Neuronal stem cell (in vitro differentiated cells): Measurements from ENCODE around the gene PLS1.

Experiments
- DNase-seq: peaks from one replicate; pipeline ENCODE4 v3.0.0-alpha.2; 2013; ENCODE audit warnings: low spot score
- H2AFZ ChIP-seq: one replicate; pipeline ENCODE4 v1.6.1; 2013; ENCODE audit warnings: mild to moderate bottlenecking, low read length, inconsistent platforms
- H2AK5ac ChIP-seq: 2 replicates; pipeline ENCODE4 v1.6.1; 2013; ENCODE audit warnings: low read depth, mild to moderate bottlenecking, inconsistent platforms, low read length, moderate library complexity, mixed read lengths
- H2BK120ac ChIP-seq: 2 replicates; pipeline ENCODE4 v1.6.1; 2013; ENCODE audit warnings: low read depth, mild to moderate bottlenecking, inconsistent platforms, low read length, moderate library complexity, mixed read lengths
- H2BK12ac ChIP-seq: one replicate; pipeline ENCODE4 v1.6.1; 2013; ENCODE audit warnings: low read length, inconsistent platforms
- H2BK15ac ChIP-seq: 2 replicates; pipeline ENCODE4 v1.6.1; 2013; ENCODE audit warnings: mild to moderate bottlenecking, low read length, inconsistent platforms, mixed read lengths
- H2BK5ac ChIP-seq: one replicate; pipeline ENCODE4 v1.6.1; 2013; ENCODE audit warnings: inconsistent platforms, mild to moderate bottlenecking, low read length, moderate library complexity
- H3K14ac ChIP-seq: one replicate; pipeline ENCODE4 v1.6.1; 2013; ENCODE audit warnings: low read length, inconsistent platforms
- H3K18ac ChIP-seq: 2 replicates; pipeline ENCODE4 v1.6.1; 2013; ENCODE audit warnings: low read length, inconsistent platforms
- H3K23ac ChIP-seq: 2 replicates; pipeline ENCODE4 v1.6.1; 2013; ENCODE audit warnings: low read depth, mild to moderate bottlenecking, mixed read lengths, low read length, inconsistent platforms; ENCODE audit not compliant: poor library complexity
- H3K27ac ChIP-seq: replicated peaks from 3 replicates; pipeline ENCODE4 v1.5.1; 2013; ENCODE audit warnings: low read length, inconsistent platforms
- H3K27me3 ChIP-seq, 3 experiments: 2 replicates each; pipeline ENCODE4 v1.6.1; 2013; ENCODE audit warnings: low read length in 3 of 3, mild to moderate bottlenecking in 2 of 3, inconsistent platforms in 1 of 3, low read depth in 1 of 3, mixed read lengths in 1 of 3, moderate library complexity in 1 of 3; ENCODE audit not compliant: control insufficient read depth in 3 of 3, insufficient read depth in 3 of 3
- H3K36me3 ChIP-seq, 2 donors: replicated peaks in 1 of 2; 2 replicates each; pipeline ENCODE4 v1.6.1; 2013; ENCODE audit warnings: low read length in 2 of 2; ENCODE audit not compliant: control insufficient read depth in 2 of 2, insufficient read depth in 2 of 2
- H3K4ac ChIP-seq: 2 replicates; pipeline ENCODE4 v1.6.1; 2013; ENCODE audit warnings: inconsistent platforms, mild to moderate bottlenecking, low read length, moderate library complexity
- H3K4me1 ChIP-seq, 2 donors: 1 replicate in 1 of 2; 2 replicates in 1 of 2; pipeline ENCODE4 v1.6.1; 2013; ENCODE audit warnings: low read length in 2 of 2, low read depth in 1 of 2; ENCODE audit not compliant: control insufficient read depth in 2 of 2, insufficient read depth in 1 of 2
- H3K4me2 ChIP-seq: one replicate; pipeline ENCODE4 v1.6.1; 2013; ENCODE audit warnings: mild to moderate bottlenecking, low read length, inconsistent platforms; ENCODE audit not compliant: insufficient read depth, poor library complexity, severe bottlenecking
- H3K4me3 ChIP-seq, 2 donors: 2 replicates each; pipeline ENCODE4 v1.5.1; 2013; ENCODE audit warnings: low read length in 2 of 2, mild to moderate bottlenecking in 2 of 2, inconsistent platforms in 1 of 2, moderate library complexity in 1 of 2
- H3K79me1 ChIP-seq: one replicate; pipeline ENCODE4 v1.6.1; 2013; ENCODE audit warnings: low read depth, mild to moderate bottlenecking, inconsistent platforms, low read length, moderate library complexity
- H3K9ac ChIP-seq: one replicate; pipeline ENCODE4 v1.6.1; 2013; ENCODE audit warnings: mild to moderate bottlenecking, low read depth, low read length, inconsistent platforms; ENCODE audit not compliant: poor library complexity
- H3K9me3 ChIP-seq, 2 donors: replicated peaks in 1 of 2; 2 replicates each; pipeline versions ENCODE3 to v1.6.1; 2013; ENCODE audit warnings: low read length in 2 of 2, mild to moderate bottlenecking in 2 of 2, inconsistent platforms in 1 of 2, low read depth in 1 of 2, mixed read lengths in 1 of 2, moderate library complexity in 1 of 2; ENCODE audit not compliant: control insufficient read depth in 2 of 2, insufficient read depth in 1 of 2
- H4K8ac ChIP-seq: one replicate; pipeline ENCODE4 v1.6.1; 2013; ENCODE audit warnings: low read depth, mild to moderate bottlenecking, inconsistent platforms, low read length, moderate library complexity
- H4K91ac ChIP-seq: one replicate; pipeline ENCODE4 v1.6.1; 2013; ENCODE audit warnings: low read length, low read depth, mild to moderate bottlenecking, inconsistent platforms; ENCODE audit not compliant: poor library complexity
- WGBS, 2 donors: extraction: QIAGEN DNeasy Blood & Tissue Kit; methylation state at CpG; one replicate each; pipeline ENCODE4 v1.1.7; 2013; ENCODE audit warnings: missing lambda C conversion rate in 2 of 2, mixed read lengths in 1 of 2; ENCODE audit not compliant: insufficient read length in 2 of 2, insufficient replicate concordance in 1 of 2; ENCODE audit errors: extremely low coverage in 2 of 2; 5-methylcytosine and 5-hydroxymethylcytosine counted together

The PLS1 gene

GRCh38 chr3:142615171-142615570 is 19.0 kb downstream of the PLS1 start:
- DNase-seq = no peak
- peaks cover 0 to 2% of the 10 kb centered on the region in 2 donors for H3K9me3 ChIP-seq
- no CpG with 5 or more reads among the region's 2 CpGs for WGBS, 2 donors
- H3K36me3 ChIP-seq = no peaks in the 10 kb centered on the region
- no peak overlapping the region for H4K8ac ChIP-seq
- H2BK5ac ChIP-seq = no peak overlapping the region
- H3K4ac ChIP-seq = no peak overlapping the region
- H2AFZ ChIP-seq = no peak overlapping the region
- H3K9ac ChIP-seq = no peak overlapping the region
- H4K91ac ChIP-seq = no peak overlapping the region
- H3K79me1 ChIP-seq = no peaks in the 10 kb centered on the region
- no peak overlapping the region for H2BK120ac ChIP-seq
- H3K14ac ChIP-seq = no peak overlapping the region
- no peaks in the 10 kb centered on the region for H3K4me1 ChIP-seq
- no peak overlapping the region for H3K18ac ChIP-seq
- H3K4me2 ChIP-seq = no peak overlapping the region
- no peak overlapping the region for H2AK5ac ChIP-seq
- H3K4me3 ChIP-seq = no peak overlapping the region
- H3K23ac ChIP-seq = no peak overlapping the region
- H3K27me3 ChIP-seq = no peaks in the 10 kb centered on the region
- no peak overlapping the region for H2BK15ac ChIP-seq
- H3K27ac ChIP-seq = no peak overlapping the region
- H2BK12ac ChIP-seq = no peak overlapping the region

DNA sequence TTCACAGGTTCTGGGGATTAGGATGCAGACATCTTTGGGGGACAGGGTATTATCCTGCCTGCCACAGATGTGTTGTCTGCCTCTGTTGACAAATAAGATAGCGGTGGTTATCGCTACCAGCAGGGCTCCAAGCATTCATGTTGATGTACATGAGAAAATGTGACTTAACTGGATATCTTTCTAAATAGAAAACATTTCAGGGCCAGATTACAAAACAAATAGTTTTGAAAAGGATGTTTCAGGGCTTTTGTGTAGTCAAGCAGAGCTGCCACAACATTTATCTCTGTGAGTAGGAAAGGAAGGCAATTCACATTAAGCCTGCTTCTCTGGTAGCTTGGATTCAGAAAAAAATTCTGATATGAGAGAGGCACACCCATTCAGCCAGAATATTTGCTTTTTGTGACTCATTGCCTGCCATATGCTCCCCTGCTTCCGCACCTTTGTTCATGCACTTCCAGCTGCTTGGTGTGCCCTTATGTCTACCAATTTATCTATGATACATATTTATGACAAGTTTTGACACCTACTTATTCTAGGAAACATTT is 22.8 kb downstream of the PLS1 start:
- Histone ChIP-seq H3K9me3 (peaks cover 0 to 2% of the 10 kb centered on the region in 2 donors), H2AFZ (no peak overlapping the region), H3K36me3 (no peaks in the 10 kb centered on the region), H2BK15ac (no peak overlapping the region), H3K18ac (no peak overlapping the region), H3K27ac (no peak overlapping the region), H4K91ac (no peak overlapping the region), H4K8ac (no peak overlapping the region), H3K4me1 (no peaks in the 10 kb centered on the region), H3K79me1 (no peaks in the 10 kb centered on the region), H3K14ac (no peak overlapping the region), H2AK5ac (no peak overlapping the region), H3K23ac (no peak overlapping the region), H2BK5ac (no peak overlapping the region), H2BK120ac (no peak overlapping the region), H3K9ac (no peak overlapping the region), H2BK12ac (no peak overlapping the region), H3K27me3 (no peaks in the 10 kb centered on the region), H3K4ac (no peak overlapping the region), H3K4me2 (no peak overlapping the region), H3K4me3 (no peak overlapping the region)
- no CpG with 5 or more reads among the region's 3 CpGs for WGBS, 2 donors
- no peak for DNase-seq

- Histone ChIP-seq H3K27me3 (no peaks in the 10 kb centered on the region), H3K14ac (no peak overlapping the region), H3K18ac (no peak overlapping the region), H3K4me2 (no peak overlapping the region), H3K4me1 (no peaks in the 10 kb centered on the region), H4K8ac (no peak overlapping the region), H3K9ac (no peak overlapping the region), H3K79me1 (no peaks in the 10 kb centered on the region), H2BK12ac (no peak overlapping the region), H2BK15ac (no peak overlapping the region), H3K9me3 (no peaks in the 10 kb centered on the region), H3K27ac (no peak overlapping the region), H3K36me3 (no peaks in the 10 kb centered on the region), H2BK120ac (no peak overlapping the region), H3K23ac (no peak overlapping the region), H3K4ac (no peak overlapping the region), H2AFZ (no peak overlapping the region), H2AK5ac (no peak overlapping the region), H4K91ac (no peak overlapping the region), H3K4me3 (no peak overlapping the region), H2BK5ac (no peak overlapping the region)
- no CpG with 5 or more reads among the region's 2 CpGs for WGBS, 2 donors
- no peak for DNase-seq
Observed at GRCh38 chr3:142622405-142622804, 26.2 kb downstream of the PLS1 start.

- Histone ChIP-seq H3K4ac (no peak overlapping the region), H2BK120ac (no peak overlapping the region), H3K14ac (no peak overlapping the region), H3K18ac (no peak overlapping the region), H2AFZ (no peak overlapping the region), H3K79me1 (no peaks in the 10 kb centered on the region), H3K9me3 (no peaks in the 10 kb centered on the region), H2BK5ac (no peak overlapping the region), H4K91ac (no peak overlapping the region), H3K4me3 (no peak overlapping the region), H4K8ac (no peak overlapping the region), H2AK5ac (no peak overlapping the region), H3K23ac (no peak overlapping the region), H3K9ac (no peak overlapping the region), H2BK12ac (no peak overlapping the region), H3K4me1 (no peaks in the 10 kb centered on the region), H3K36me3 (no peaks in the 10 kb centered on the region), H2BK15ac (no peak overlapping the region), H3K4me2 (no peak overlapping the region), H3K27ac (no peak overlapping the region), H3K27me3 (no peaks in the 10 kb centered on the region)
- DNase-seq = no peak
Observed at GRCh38 chr3:142623194-142623593, 27.0 kb downstream of the PLS1 start.
